HepG2 (cell line): ENCODE measurements around the gene ADGRD1. TPM values are rescaled to one million over a fixed set of nuclear protein-coding genes. Genes with fewer than 3 reads are reported as not detected.

Source experiments
- ATAC-seq: fragments of 200-7000 bp; cut with Tn5 transposase; 3 replicates; pipeline ENCODE4 v1.9.1; 2020; ENCODE audit warnings: mild to moderate bottlenecking, moderate library complexity
- BruUV-seq: library from RNA; stranded (reverse); fragments of 400-500 nt; replicated peaks from 2 replicates; lab custom pipeline; 2021; lab: Mats Ljungman, UMichigan
- CTCF ChIA-PET: fragments of 300-600 bp; formaldehyde crosslinking; extraction: SDS; loops from one replicate; lab custom pipeline; 2021; ENCODE audit warnings: low total read pairs, inconsistent platforms, low intra/inter-chr PET ratio; lab: Yijun Ruan, JAX
- POLR2A ChIA-PET: fragments of 350-600 bp; sonication (Branson Sonifier 250); formaldehyde crosslinking; loops from one replicate; lab custom pipeline; 2020; ENCODE audit warnings: antibody characterized with exemption, inconsistent platforms; lab: Yijun Ruan, JAX
- DNase-seq: peaks from one replicate; pipeline ENCODE4 v3.0.0-alpha.2; 2015; ENCODE audit warnings: low spot score
- FAIRE-seq: peaks from 3 replicates; lab custom pipeline; 2011; peaks lifted over from hg19 to GRCh38; lab: Jason Lieb, UNC
- H2AFZ ChIP-seq: one replicate; pipeline ENCODE4 v1.6.1; 2011; ENCODE audit warnings: low read length, inconsistent platforms
- H3K27ac ChIP-seq: fragments of 300-600 bp; 3 replicates; pipeline ENCODE4 v1.8.0; 2011; ENCODE audit warnings: mixed run types, mild to moderate bottlenecking, mixed read lengths, low read length, inconsistent platforms; ENCODE audit not compliant: insufficient read depth; ENCODE audit errors: extremely low read length
- H3K27me3 ChIP-seq, 2 experiments: fragments of 200-600 bp in 1 of 2; 2 replicates in 1 of 2; 3 replicates in 1 of 2; pipeline versions ENCODE4 v1.6.0 to v1.8.0; 2011; ENCODE audit warnings: low read length in 2 of 2, mild to moderate bottlenecking in 2 of 2, moderate library complexity in 2 of 2, inconsistent platforms in 1 of 2; ENCODE audit not compliant: insufficient read depth in 2 of 2, control insufficient read depth in 1 of 2
- H3K36me3 ChIP-seq, 2 experiments: fragments of 200-600 bp in 1 of 2; replicated peaks in 1 of 2; 2 replicates in 1 of 2; 3 replicates in 1 of 2; pipeline versions ENCODE4 v1.5.1 to v1.8.0; 2011; ENCODE audit warnings: low read length in 2 of 2, inconsistent platforms in 1 of 2; ENCODE audit not compliant: insufficient read depth in 2 of 2, control insufficient read depth in 1 of 2
- H3K4me1 ChIP-seq: 2 replicates; pipeline ENCODE4 v1.5.1; 2012; ENCODE audit warnings: low read length, inconsistent platforms; ENCODE audit not compliant: insufficient read depth
- H3K4me2 ChIP-seq: 2 replicates; pipeline ENCODE4 v1.6.0; 2011; ENCODE audit warnings: low read depth, low read length, inconsistent platforms
- H3K4me3 ChIP-seq, 3 experiments: fragments of 200-600 bp in 1 of 3; sonication (generic), shearing (Covaris generic) in 1 of 3; replicated peaks in 1 of 3; 2 replicates each; pipeline ENCODE4 v1.5.1; 2011 to 2016; ENCODE audit warnings: low read length in 3 of 3, inconsistent platforms in 2 of 3, low read depth in 2 of 3, mild to moderate bottlenecking in 2 of 3, control low read depth in 1 of 3, mixed read lengths in 1 of 3; ENCODE audit not compliant: insufficient read depth in 1 of 3
- H3K79me2 ChIP-seq: one replicate; pipeline ENCODE4 v1.6.1; 2011; ENCODE audit warnings: low read length, inconsistent platforms; ENCODE audit not compliant: insufficient read depth
- H3K9ac ChIP-seq: 2 replicates; pipeline ENCODE4 v1.6.0; 2011; ENCODE audit warnings: mild to moderate bottlenecking, low read depth, low read length, inconsistent platforms; ENCODE audit not compliant: insufficient read depth
- H3K9me3 ChIP-seq: 2 replicates; pipeline ENCODE4 v1.5.1; 2012; ENCODE audit warnings: mild to moderate bottlenecking, low read length
- H4K20me1 ChIP-seq: 2 replicates; pipeline ENCODE4 v1.6.0; 2011; ENCODE audit warnings: inconsistent platforms, mild to moderate bottlenecking, low read length, moderate library complexity; ENCODE audit not compliant: insufficient read depth
- ATF4 ChIP-seq, 2 experiments: fragments of 450-650 bp in 1 of 2; sonication (generic) in 1 of 2; formaldehyde crosslinking; IDR thresholded peaks; 2 replicates each; pipeline versions ENCODE4 v1.5.0 to v1.8.0; 2020 to 2022; ENCODE audit warnings: mild to moderate bottlenecking in 1 of 2, missing genetic modification reagents in 1 of 2
- DPF2 ChIP-seq: sonication (generic); formaldehyde crosslinking; IDR thresholded peaks from 2 replicates; pipeline ENCODE4 v1.4.0; 2020; ENCODE audit warnings: mild to moderate bottlenecking, low read depth, missing genetic modification reagents, borderline replicate concordance
- JUND ChIP-seq: sonication (generic); formaldehyde crosslinking; IDR thresholded peaks from 2 replicates; pipeline ENCODE4 v1.8.0; 2022; ENCODE audit warnings: mild to moderate bottlenecking, missing genetic modification reagents
- NCOA1 ChIP-seq: sonication (generic); formaldehyde crosslinking; IDR thresholded peaks from 2 replicates; pipeline ENCODE4 v1.9.0; 2021; ENCODE audit warnings: missing genetic modification reagents
- PHB2 ChIP-seq: fragments of 450-650 bp; IDR thresholded peaks from 2 replicates; pipeline ENCODE4 v1.6.1; 2018; ENCODE audit not compliant: partially characterized antibody
- RXRA ChIP-seq: sonication (generic); formaldehyde crosslinking; IDR thresholded peaks from 2 replicates; pipeline ENCODE4 v1.5.1; 2020; ENCODE audit warnings: missing genetic modification reagents
- ZNF713 ChIP-seq: sonication (generic); formaldehyde crosslinking; IDR thresholded peaks from 2 replicates; pipeline ENCODE4 v1.4.0; 2020; ENCODE audit warnings: mild to moderate bottlenecking, missing genetic modification reagents
- ZNF83 ChIP-seq: sonication (generic); formaldehyde crosslinking; IDR thresholded peaks from 2 replicates; pipeline ENCODE4 v1.4.0; 2020; ENCODE audit warnings: missing genetic modification reagents, mild to moderate bottlenecking, borderline replicate concordance
- ZSCAN9 ChIP-seq: IDR thresholded peaks from 2 replicates; pipeline ENCODE4 v1.6.1; 2016; ENCODE audit warnings: borderline replicate concordance
- WGBS: methylation state at CpG from one replicate; pipeline ENCODE4 v1.1.6; 2017; ENCODE audit warnings: low lambda C conversion rate; 5-methylcytosine and 5-hydroxymethylcytosine counted together
- in situ Hi-C: cut with HindIII; loops from 2 replicates; pipeline ENCODE4 v1.10.0; 2017; ENCODE audit warnings: low pct_unique_long_range_greater_than_20kb; ENCODE audit not compliant: extremely low pct_ligation_motif_present
- intact Hi-C: fragments of 100-400 bp; cut with micrococcal nuclease; formaldehyde crosslinking; loops from one replicate; pipeline ENCODE4 v1.10.0; 2022; ENCODE audit not compliant: unreplicated experiment
- polyA plus RNA-seq, 8 experiments: library from polyadenylated mRNA; depleted of rRNA in 3 of 8; stranded (reverse) in 7 of 8; unstranded in 1 of 8; fragments of >200 nt; fragmentation: Illumina TruSeq in 4 of 8; extraction: Trizol in 4 of 8; gene quantifications; 2 replicates each; pipeline versions ENCODE4 v1.2.1 to v1.2.3, GENCODE V29; 2011 to 2016; ENCODE audit warnings: low read depth in 4 of 8, missing spikeins in 1 of 8, mixed read lengths in 1 of 8; ENCODE audit not compliant: insufficient read depth in 1 of 8
- total RNA-seq, 5 experiments: library from RNA; depleted of rRNA; stranded (reverse); fragments of >200 nt; fragmentation: Illumina TruSeq; extraction: Trizol; gene quantifications; 2 replicates each; pipeline ENCODE4 v1.2.3, GENCODE V29; 2016; ENCODE audit warnings: low read depth in 1 of 5
- TF ChIP-seq, protein P1 (sequence below): sonication (generic); formaldehyde crosslinking; IDR thresholded peaks from 2 replicates; pipeline ENCODE4 v1.5.1; 2020; ENCODE audit warnings: mild to moderate bottlenecking, missing genetic modification reagents, borderline replicate concordance

The ADGRD1 gene
- total and polyA plus RNA-seq, 2 of the 13 experiments (the other 11 are each of a cell fraction or from before 2014, with no cell fraction given), result 0.46 to 12.4 TPM

DNA sequence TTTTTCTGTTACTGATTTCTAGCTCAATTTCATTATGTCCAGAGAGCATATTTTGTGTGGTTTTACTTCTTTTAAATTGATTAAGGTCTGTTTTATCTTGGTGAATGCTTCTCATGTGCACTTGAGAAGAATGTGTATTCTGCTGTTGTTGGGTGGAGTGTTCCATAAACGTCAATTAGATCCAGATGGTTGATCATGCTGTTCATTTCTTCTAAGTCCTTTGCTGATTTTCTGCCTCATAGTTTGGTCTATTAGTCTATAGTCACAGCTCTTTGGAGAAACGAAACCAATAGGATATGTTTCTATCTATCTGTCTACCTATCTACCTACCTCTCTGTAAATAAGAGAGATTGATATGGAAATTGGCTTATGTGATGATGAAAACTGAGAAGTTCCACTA is 17.1 kb upstream of the ADGRD1 start:
- no peak for ATAC-seq
- H3K27me3 ChIP-seq, result peaks cover 2 to 19% of the 10 kb centered on the region in 2 experiments; a peak in 3 of 5 replicates
- no TSS peak for BruUV-seq
- peaks cover 13% of the 10 kb centered on the region for H3K4me1 ChIP-seq
- H3K36me3 ChIP-seq, result no peaks in the 10 kb centered on the region
- ChIA-PET POLR2A (no interaction called here), CTCF (no interaction called here)
- DNase-seq, result no peak
- no peak for FAIRE-seq
- WGBS, result 0% methylated on average over 2 of the region's 2 CpGs
- TF ChIP-seq PHB2, result no peak
- TF ChIP-seq RXRA (CRISPR knock-in tag), result no peak
- no peak for TF ChIP-seq ZNF83
- TF ChIP-seq JUND (CRISPR knock-in tag), result no peak
- no peak for TF ChIP-seq ZNF713 (CRISPR knock-in tag)
- no peak for TF ChIP-seq DPF2 (CRISPR knock-in tag)
- TF ChIP-seq ZSCAN9, result no peak
- TF ChIP-seq, protein P1, sequence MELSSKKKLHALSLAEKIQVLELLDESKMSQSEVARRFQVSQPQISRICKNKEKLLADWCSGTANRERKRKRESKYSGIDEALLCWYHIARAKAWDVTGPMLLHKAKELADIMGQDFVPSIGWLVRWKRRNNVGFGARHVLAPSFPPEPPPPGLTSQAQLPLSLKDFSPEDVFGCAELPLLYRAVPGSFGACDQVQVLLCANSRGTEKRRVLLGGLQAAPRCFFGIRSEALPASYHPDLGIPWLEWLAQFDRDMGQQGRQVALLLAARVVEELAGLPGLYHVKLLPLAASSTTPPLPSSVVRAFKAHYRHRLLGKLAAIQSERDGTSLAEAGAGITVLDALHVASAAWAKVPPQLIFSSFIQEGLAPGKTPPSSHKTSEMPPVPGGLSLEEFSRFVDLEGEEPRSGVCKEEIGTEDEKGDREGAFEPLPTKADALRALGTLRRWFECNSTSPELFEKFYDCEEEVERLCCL (CRISPR knock-in tag), result no peak
- TF ChIP-seq ATF4 (CRISPR knock-in tag; IDR thresholded peaks at IDR 0.05), result no peak
- no peak for TF ChIP-seq NCOA1
- no peak overlapping the region for H3K4me3 ChIP-seq
- H3K9me3 ChIP-seq, result no peaks in the 10 kb centered on the region
- no peak overlapping the region for H3K9ac ChIP-seq
- in situ Hi-C loops, result no loop called here
- H3K27ac ChIP-seq, result no peak overlapping the region
- no peaks in the 10 kb centered on the region for H3K79me2 ChIP-seq
- no peaks in the 10 kb centered on the region for H4K20me1 ChIP-seq
- intact Hi-C loops, result no loop called here
- H2AFZ ChIP-seq, result no peak overlapping the region
- no peak overlapping the region for H3K4me2 ChIP-seq
